GM12878 (cell line): ENCODE measurements around the gene CHRM2.

Experiments
- MTA2 ChIP-seq: fragments of 450-650 bp; IDR thresholded peaks from 2 replicates; pipeline ENCODE4 v1.6.1; 2016; ENCODE audit warnings: low read depth, mild to moderate bottlenecking, moderate library complexity
- POLR2A ChIP-seq: IDR thresholded peaks from 2 replicates; pipeline ENCODE4 v1.6.1; 2011; ENCODE audit warnings: low read depth, mild to moderate bottlenecking, low read length
- RFX5 ChIP-seq: IDR thresholded peaks from 2 replicates; pipeline ENCODE4 v1.6.1; 2011; ENCODE audit warnings: low read depth, low read length, improper control_type of control experiment
- SMAD5 ChIP-seq: IDR thresholded peaks from 2 replicates; pipeline ENCODE4 v1.6.1; 2016; ENCODE audit warnings: antibody characterized with exemption, low read depth
- ZNF274 ChIP-seq: IDR thresholded peaks from one replicate; pipeline ENCODE4 v1.8.0; 2011; ENCODE audit not compliant: insufficient read length, insufficient read depth
- TF ChIP-seq, protein P1 (sequence below): IDR thresholded peaks from 2 replicates; pipeline ENCODE4 v1.6.1; 2012; ENCODE audit warnings: mild to moderate bottlenecking, low read depth, low read length
- TF ChIP-seq, protein P2 (sequence below), 3 experiments: IDR thresholded peaks in 2 of 3; conservative IDR thresholded peaks in 1 of 3; 2 replicates each; pipeline ENCODE4 v1.5.1; 2011; ENCODE audit warnings: low read depth in 3 of 3, low read length in 3 of 3, mild to moderate bottlenecking in 3 of 3, control low read depth in 2 of 3, moderate library complexity in 2 of 3, inconsistent platforms in 1 of 3, mixed read lengths in 1 of 3; ENCODE audit not compliant: control insufficient read depth in 2 of 3, insufficient read depth in 1 of 3; ENCODE audit errors: extremely low read depth in 1 of 3

DNA sequence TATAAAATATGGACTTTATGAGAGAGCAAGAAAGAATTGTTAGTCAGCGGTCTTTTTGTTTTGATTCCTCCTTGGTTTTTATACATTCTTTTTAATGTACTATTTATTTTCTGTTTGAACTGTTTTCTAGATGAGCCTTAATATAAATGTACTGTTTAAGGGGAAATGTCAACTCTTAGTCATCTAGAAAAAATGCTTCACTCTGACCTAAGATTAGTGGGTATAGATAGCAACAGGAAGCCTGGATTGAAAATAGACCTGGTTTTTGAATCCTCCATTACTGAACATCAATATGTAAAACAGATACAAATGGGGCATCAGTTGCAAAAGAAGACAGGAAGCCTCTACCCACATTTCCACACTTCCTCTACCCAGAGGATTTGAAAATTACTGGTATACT lies 87.8 kb downstream of the CHRM2 start:
- TF ChIP-seq, protein P1, sequence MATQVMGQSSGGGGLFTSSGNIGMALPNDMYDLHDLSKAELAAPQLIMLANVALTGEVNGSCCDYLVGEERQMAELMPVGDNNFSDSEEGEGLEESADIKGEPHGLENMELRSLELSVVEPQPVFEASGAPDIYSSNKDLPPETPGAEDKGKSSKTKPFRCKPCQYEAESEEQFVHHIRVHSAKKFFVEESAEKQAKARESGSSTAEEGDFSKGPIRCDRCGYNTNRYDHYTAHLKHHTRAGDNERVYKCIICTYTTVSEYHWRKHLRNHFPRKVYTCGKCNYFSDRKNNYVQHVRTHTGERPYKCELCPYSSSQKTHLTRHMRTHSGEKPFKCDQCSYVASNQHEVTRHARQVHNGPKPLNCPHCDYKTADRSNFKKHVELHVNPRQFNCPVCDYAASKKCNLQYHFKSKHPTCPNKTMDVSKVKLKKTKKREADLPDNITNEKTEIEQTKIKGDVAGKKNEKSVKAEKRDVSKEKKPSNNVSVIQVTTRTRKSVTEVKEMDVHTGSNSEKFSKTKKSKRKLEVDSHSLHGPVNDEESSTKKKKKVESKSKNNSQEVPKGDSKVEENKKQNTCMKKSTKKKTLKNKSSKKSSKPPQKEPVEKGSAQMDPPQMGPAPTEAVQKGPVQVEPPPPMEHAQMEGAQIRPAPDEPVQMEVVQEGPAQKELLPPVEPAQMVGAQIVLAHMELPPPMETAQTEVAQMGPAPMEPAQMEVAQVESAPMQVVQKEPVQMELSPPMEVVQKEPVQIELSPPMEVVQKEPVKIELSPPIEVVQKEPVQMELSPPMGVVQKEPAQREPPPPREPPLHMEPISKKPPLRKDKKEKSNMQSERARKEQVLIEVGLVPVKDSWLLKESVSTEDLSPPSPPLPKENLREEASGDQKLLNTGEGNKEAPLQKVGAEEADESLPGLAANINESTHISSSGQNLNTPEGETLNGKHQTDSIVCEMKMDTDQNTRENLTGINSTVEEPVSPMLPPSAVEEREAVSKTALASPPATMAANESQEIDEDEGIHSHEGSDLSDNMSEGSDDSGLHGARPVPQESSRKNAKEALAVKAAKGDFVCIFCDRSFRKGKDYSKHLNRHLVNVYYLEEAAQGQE: no peak
- TF ChIP-seq, protein P2, sequence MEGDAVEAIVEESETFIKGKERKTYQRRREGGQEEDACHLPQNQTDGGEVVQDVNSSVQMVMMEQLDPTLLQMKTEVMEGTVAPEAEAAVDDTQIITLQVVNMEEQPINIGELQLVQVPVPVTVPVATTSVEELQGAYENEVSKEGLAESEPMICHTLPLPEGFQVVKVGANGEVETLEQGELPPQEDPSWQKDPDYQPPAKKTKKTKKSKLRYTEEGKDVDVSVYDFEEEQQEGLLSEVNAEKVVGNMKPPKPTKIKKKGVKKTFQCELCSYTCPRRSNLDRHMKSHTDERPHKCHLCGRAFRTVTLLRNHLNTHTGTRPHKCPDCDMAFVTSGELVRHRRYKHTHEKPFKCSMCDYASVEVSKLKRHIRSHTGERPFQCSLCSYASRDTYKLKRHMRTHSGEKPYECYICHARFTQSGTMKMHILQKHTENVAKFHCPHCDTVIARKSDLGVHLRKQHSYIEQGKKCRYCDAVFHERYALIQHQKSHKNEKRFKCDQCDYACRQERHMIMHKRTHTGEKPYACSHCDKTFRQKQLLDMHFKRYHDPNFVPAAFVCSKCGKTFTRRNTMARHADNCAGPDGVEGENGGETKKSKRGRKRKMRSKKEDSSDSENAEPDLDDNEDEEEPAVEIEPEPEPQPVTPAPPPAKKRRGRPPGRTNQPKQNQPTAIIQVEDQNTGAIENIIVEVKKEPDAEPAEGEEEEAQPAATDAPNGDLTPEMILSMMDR (IDR thresholded peaks at IDR 0.05 in 2 of 3, conservative IDR thresholded peaks at IDR 0.05 in 1 of 3; ENCODE audit: control insufficient read depth in 2 of 3, extremely low read depth in 1 of 3, insufficient read depth in 1 of 3, low read depth in 3 of 3, low read length in 3 of 3): no peak
- TF ChIP-seq RFX5 (no peak), MTA2 (no peak), ZNF274 (no peak), POLR2A (no peak), SMAD5 (no peak)
